Measurements from ENCODE around the gene PDE6A. TPM values are rescaled to one million over a fixed set of nuclear protein-coding genes. Genes with fewer than 3 reads are reported as not detected.
"Not testable (repeated sequence)": the region's sequence is repeated elsewhere in the genome, so short reads cannot be mapped to it uniquely, and the experiment has no call there.

Gene PDE6A
- total and polyA plus RNA-seq, 9 of the 15 experiments (the other 6 are each of a cell fraction or from before 2014, with no cell fraction given): 0.01 to 0.04 (median 0.01) TPM; not detected in 6

DNA sequence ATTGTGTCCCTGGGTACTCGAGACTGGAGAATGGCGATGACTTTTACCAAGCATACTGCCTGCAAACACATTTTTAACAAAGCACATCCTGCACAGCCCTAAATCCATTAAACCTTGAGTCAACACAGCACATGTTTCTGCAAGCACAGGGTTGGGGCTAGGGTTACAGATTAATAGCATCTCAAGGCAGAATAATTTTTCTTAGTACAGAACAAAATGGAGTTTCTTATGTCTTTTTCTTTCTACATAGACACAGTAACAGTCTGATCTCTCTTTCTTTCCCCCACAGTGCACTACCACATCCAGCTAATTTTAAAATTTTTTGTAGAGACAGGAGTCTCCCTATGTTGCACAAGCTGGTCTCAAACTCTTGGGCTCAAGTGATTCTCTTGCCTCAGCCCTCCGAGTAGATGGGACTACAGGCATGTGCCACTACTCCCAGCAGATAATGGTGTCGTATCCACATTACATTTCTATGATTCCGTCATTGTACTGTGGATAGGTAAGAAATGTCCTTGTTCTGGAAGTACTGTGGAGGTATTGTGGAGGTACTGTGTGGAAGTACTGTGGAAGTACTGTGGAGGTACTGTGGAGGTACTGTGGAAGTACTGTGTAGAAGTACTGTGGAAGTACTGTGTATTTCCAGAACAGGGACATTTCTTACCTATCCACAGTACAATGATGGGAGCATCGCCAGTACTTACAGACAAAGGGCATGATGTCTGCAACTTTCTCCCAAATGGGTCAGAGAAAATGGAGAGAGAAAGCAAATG is 1.2 kb downstream of the PDE6A start (continued):
- TF ChIP-seq HDAC8 (tag; IDR thresholded peaks at IDR 0.05) (0 out of 2 replicates have a peak, but pooled peaks have one; percentile 51), ZNF76 (CRISPR knock-in tag; IDR thresholded peaks at IDR 0.05; ENCODE audit: borderline replicate concordance) (peak; percentile 83; the same call in 1 of the 2 replicates), PTRF (tag; IDR thresholded peaks at IDR 0.05) (peak; percentile 88), NR2C1 (tag; IDR thresholded peaks at IDR 0.05) (peak; percentile 48; the same call in 1 of the 2 replicates), DMBX1 (CRISPR knock-in tag; IDR thresholded peaks at IDR 0.05; ENCODE audit: borderline replicate concordance) (peak; percentile 77; the same call in 1 of the 2 replicates), ZNF79 (CRISPR knock-in tag; IDR thresholded peaks at IDR 0.05; ENCODE audit: low read depth) (peak; percentile 26; the same call in 1 of the 2 replicates), NFE2L1 (tag; IDR thresholded peaks at IDR 0.05; ENCODE audit: borderline replicate concordance, low read depth) (peak; percentile 18; the same call in 1 of the 2 replicates), ZNF311 (CRISPR knock-in tag; IDR thresholded peaks at IDR 0.05) (peak; percentile 92), FOXA3 (CRISPR knock-in tag; conservative IDR thresholded peaks at IDR 0.05 in 1 of 2, IDR thresholded peaks at IDR 0.05 in 1 of 2) (peak; percentile 25 to 81; a peak in 1 of 4 replicates)
- TF ChIP-seq, protein P1, sequence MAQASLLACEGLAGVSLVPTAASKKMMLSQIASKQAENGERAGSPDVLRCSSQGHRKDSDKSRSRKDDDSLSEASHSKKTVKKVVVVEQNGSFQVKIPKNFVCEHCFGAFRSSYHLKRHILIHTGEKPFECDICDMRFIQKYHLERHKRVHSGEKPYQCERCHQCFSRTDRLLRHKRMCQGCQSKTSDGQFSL (CRISPR knock-in tag; IDR thresholded peaks at IDR 0.05): not testable (repeated sequence)
- TF ChIP-seq, protein P1 (tag; IDR thresholded peaks at IDR 0.05): peak in 1 of 2 experiments; percentile 90; a peak in 2 of 4 replicates
- not testable (repeated sequence) for TF ChIP-seq NR2C1 (IDR thresholded peaks at IDR 0.05)
- TF ChIP-seq, protein P2, sequence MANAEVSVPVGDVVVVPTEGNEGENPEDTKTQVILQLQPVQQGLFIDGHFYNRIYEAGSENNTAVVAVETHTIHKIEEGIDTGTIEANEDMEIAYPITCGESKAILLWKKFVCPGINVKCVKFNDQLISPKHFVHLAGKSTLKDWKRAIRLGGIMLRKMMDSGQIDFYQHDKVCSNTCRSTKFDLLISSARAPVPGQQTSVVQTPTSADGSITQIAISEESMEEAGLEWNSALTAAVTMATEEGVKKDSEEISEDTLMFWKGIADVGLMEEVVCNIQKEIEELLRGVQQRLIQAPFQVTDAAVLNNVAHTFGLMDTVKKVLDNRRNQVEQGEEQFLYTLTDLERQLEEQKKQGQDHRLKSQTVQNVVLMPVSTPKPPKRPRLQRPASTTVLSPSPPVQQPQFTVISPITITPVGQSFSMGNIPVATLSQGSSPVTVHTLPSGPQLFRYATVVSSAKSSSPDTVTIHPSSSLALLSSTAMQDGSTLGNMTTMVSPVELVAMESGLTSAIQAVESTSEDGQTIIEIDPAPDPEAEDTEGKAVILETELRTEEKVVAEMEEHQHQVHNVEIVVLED (CRISPR knock-in tag; IDR thresholded peaks at IDR 0.05): peak; percentile 20; the same call in 1 of the 2 replicates
- TF ChIP-seq, protein P3, sequence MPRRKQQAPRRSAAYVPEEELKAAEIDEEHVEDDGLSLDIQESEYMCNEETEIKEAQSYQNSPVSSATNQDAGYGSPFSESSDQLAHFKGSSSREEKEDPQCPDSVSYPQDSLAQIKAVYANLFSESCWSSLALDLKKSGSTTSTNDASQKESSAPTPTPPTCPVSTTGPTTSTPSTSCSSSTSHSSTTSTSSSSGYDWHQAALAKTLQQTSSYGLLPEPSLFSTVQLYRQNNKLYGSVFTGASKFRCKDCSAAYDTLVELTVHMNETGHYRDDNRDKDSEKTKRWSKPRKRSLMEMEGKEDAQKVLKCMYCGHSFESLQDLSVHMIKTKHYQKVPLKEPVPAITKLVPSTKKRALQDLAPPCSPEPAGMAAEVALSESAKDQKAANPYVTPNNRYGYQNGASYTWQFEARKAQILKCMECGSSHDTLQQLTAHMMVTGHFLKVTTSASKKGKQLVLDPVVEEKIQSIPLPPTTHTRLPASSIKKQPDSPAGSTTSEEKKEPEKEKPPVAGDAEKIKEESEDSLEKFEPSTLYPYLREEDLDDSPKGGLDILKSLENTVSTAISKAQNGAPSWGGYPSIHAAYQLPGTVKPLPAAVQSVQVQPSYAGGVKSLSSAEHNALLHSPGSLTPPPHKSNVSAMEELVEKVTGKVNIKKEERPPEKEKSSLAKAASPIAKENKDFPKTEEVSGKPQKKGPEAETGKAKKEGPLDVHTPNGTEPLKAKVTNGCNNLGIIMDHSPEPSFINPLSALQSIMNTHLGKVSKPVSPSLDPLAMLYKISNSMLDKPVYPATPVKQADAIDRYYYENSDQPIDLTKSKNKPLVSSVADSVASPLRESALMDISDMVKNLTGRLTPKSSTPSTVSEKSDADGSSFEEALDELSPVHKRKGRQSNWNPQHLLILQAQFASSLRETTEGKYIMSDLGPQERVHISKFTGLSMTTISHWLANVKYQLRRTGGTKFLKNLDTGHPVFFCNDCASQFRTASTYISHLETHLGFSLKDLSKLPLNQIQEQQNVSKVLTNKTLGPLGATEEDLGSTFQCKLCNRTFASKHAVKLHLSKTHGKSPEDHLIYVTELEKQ (CRISPR knock-in tag; IDR thresholded peaks at IDR 0.05): peak; percentile 79
